H9 (cell line): Measurements from ENCODE around the gene DHRS1. TPM values are rescaled to one million over a fixed set of nuclear protein-coding genes. Genes with fewer than 3 reads are reported as not detected.

Experiments used
- DNase-seq: peaks from one replicate; pipeline ENCODE4 v3.0.0-alpha.2; 2017
- H2AFZ ChIP-seq: one replicate; pipeline ENCODE4 v1.6.1; 2013; ENCODE audit warnings: mild to moderate bottlenecking, low read length, control low read depth, moderate library complexity
- H2AK5ac ChIP-seq: 2 replicates; pipeline ENCODE4 v1.6.1; 2013; ENCODE audit warnings: low read length, control low read depth, mixed read lengths; ENCODE audit not compliant: insufficient read length
- H2BK120ac ChIP-seq: one replicate; pipeline ENCODE4 v1.6.1; 2013; ENCODE audit warnings: low read depth, mild to moderate bottlenecking, low read length, control low read depth, inconsistent platforms; ENCODE audit not compliant: poor library complexity, severe bottlenecking
- H2BK12ac ChIP-seq: 2 replicates; pipeline ENCODE4 v1.6.1; 2013; ENCODE audit warnings: low read length, control low read depth, mixed read lengths, low read depth; ENCODE audit not compliant: insufficient read length
- H2BK15ac ChIP-seq: 2 replicates; pipeline ENCODE4 v1.6.1; 2013; ENCODE audit warnings: low read depth, low read length, control low read depth
- H2BK20ac ChIP-seq: one replicate; pipeline ENCODE4 v1.6.1; 2013; ENCODE audit warnings: low read depth, mild to moderate bottlenecking, low read length, control low read depth, inconsistent platforms; ENCODE audit not compliant: poor library complexity, severe bottlenecking
- H2BK5ac ChIP-seq: 2 replicates; pipeline ENCODE4 v1.6.1; 2013; ENCODE audit warnings: low read length, control low read depth, mixed read lengths; ENCODE audit not compliant: insufficient read length
- H3K14ac ChIP-seq: 2 replicates; pipeline ENCODE4 v1.6.1; 2013; ENCODE audit warnings: low read length, control low read depth; ENCODE audit not compliant: insufficient read depth
- H3K18ac ChIP-seq: 2 replicates; pipeline ENCODE4 v1.6.1; 2013; ENCODE audit warnings: low read depth, mild to moderate bottlenecking, mixed read lengths, low read length, control low read depth; ENCODE audit not compliant: insufficient read length
- H3K23ac ChIP-seq: 2 replicates; pipeline ENCODE4 v1.6.1; 2013; ENCODE audit warnings: low read length, control low read depth, mixed read lengths, low read depth; ENCODE audit not compliant: insufficient read length
- H3K23me2 ChIP-seq: 2 replicates; pipeline ENCODE4 v1.6.1; 2013; ENCODE audit warnings: low read depth, mild to moderate bottlenecking, mixed read lengths, low read length, control low read depth; ENCODE audit not compliant: insufficient read length, poor library complexity, severe bottlenecking
- H3K27ac ChIP-seq: 2 replicates; pipeline ENCODE4 v1.5.1; 2013; ENCODE audit warnings: low read length, control low read depth, mixed read lengths, low read depth; ENCODE audit not compliant: insufficient read length
- H3K27me3 ChIP-seq: 2 replicates; pipeline ENCODE4 v1.6.1; 2013; ENCODE audit warnings: low read length, control low read depth, inconsistent platforms; ENCODE audit not compliant: insufficient read depth
- H3K4ac ChIP-seq: 2 replicates; pipeline ENCODE4 v1.6.1; 2013; ENCODE audit warnings: low read depth, mild to moderate bottlenecking, control low read depth, inconsistent platforms, low read length, moderate library complexity
- H3K4me1 ChIP-seq: 2 replicates; pipeline ENCODE4 v1.6.1; 2013; ENCODE audit warnings: low read length, control low read depth, inconsistent platforms; ENCODE audit not compliant: insufficient read depth
- H3K4me2 ChIP-seq: 2 replicates; pipeline ENCODE4 v1.6.1; 2013; ENCODE audit warnings: low read length, control low read depth, mixed read lengths; ENCODE audit not compliant: insufficient read length, insufficient read depth
- H3K56ac ChIP-seq: 2 replicates; pipeline ENCODE4 v1.6.1; 2013; ENCODE audit warnings: low read depth, mild to moderate bottlenecking, mixed read lengths, low read length, control low read depth; ENCODE audit not compliant: insufficient read length
- H3K79me1 ChIP-seq: 2 replicates; pipeline ENCODE4 v1.6.1; 2013; ENCODE audit warnings: low read depth, mild to moderate bottlenecking, moderate library complexity, low read length, control low read depth, inconsistent platforms; ENCODE audit not compliant: insufficient read depth, poor library complexity, severe bottlenecking
- H3K79me2 ChIP-seq: 2 replicates; pipeline ENCODE4 v1.6.1; 2013; ENCODE audit warnings: low read length, control low read depth, inconsistent platforms; ENCODE audit not compliant: insufficient read depth
- H3K9ac ChIP-seq: 2 replicates; pipeline ENCODE4 v1.6.1; 2013; ENCODE audit warnings: low read length, control low read depth, mixed read lengths; ENCODE audit not compliant: insufficient read length; ENCODE audit errors: extremely low read depth
- H3K9me3 ChIP-seq: one replicate; pipeline ENCODE4 v1.6.1; 2013; ENCODE audit warnings: low read depth, low read length, inconsistent platforms; ENCODE audit not compliant: control insufficient read depth
- H3T11ph ChIP-seq: one replicate; pipeline ENCODE4 v1.6.1; 2013; ENCODE audit warnings: mild to moderate bottlenecking, low read length, control low read depth, inconsistent platforms
- H4K20me1 ChIP-seq: one replicate; pipeline ENCODE4 v1.6.1; 2013; ENCODE audit not compliant: control insufficient read depth, insufficient read length, insufficient read depth
- H4K5ac ChIP-seq: 2 replicates; pipeline ENCODE4 v1.6.1; 2013; ENCODE audit warnings: low read depth, mild to moderate bottlenecking, mixed read lengths, low read length, control low read depth; ENCODE audit not compliant: insufficient read length
- H4K8ac ChIP-seq: replicated peaks from 2 replicates; pipeline ENCODE4 v1.6.1; 2013; ENCODE audit warnings: low read length, control low read depth, mixed read lengths, low read depth; ENCODE audit not compliant: insufficient read length
- H4K91ac ChIP-seq: 2 replicates; pipeline ENCODE4 v1.6.1; 2013; ENCODE audit warnings: low read depth, mild to moderate bottlenecking, moderate library complexity, mixed read lengths, low read length, control low read depth; ENCODE audit not compliant: insufficient read length
- H3K27ac Mint-ChIP-seq, 3 experiments: 2 replicates in 2 of 3; 3 replicates in 1 of 3; pipeline ENCODE4 v1.8.0; 2020 to 2021; ENCODE audit warnings: mixed read lengths in 3 of 3, mild to moderate bottlenecking in 1 of 3, moderate library complexity in 1 of 3
- H3K27me3 Mint-ChIP-seq: 2 replicates; pipeline ENCODE4 v1.8.0; 2021; ENCODE audit warnings: low read depth, mild to moderate bottlenecking, moderate library complexity, mixed read lengths
- H3K36me3 Mint-ChIP-seq, 3 experiments: 2 replicates in 2 of 3; 3 replicates in 1 of 3; pipeline ENCODE4 v1.8.0; 2020 to 2021; ENCODE audit warnings: low read depth in 3 of 3, mixed read lengths in 3 of 3; ENCODE audit not compliant: insufficient read depth in 1 of 3
- H3K4me1 Mint-ChIP-seq, 2 experiments: 2 replicates each; pipeline ENCODE4 v1.8.0; 2020; ENCODE audit warnings: mixed read lengths in 2 of 2
- H3K4me3 Mint-ChIP-seq, 2 experiments: 2 replicates in 1 of 2; 3 replicates in 1 of 2; pipeline ENCODE4 v1.8.0; 2020 to 2021; ENCODE audit warnings: mild to moderate bottlenecking in 2 of 2, mixed read lengths in 2 of 2, moderate library complexity in 1 of 2
- H3K9me3 Mint-ChIP-seq, 2 experiments: 2 replicates in 1 of 2; 3 replicates in 1 of 2; pipeline ENCODE4 v1.8.0; 2020; ENCODE audit warnings: mild to moderate bottlenecking in 2 of 2, mixed read lengths in 2 of 2, moderate library complexity in 1 of 2
- WGBS: extraction: QIAGEN DNeasy Blood & Tissue Kit; methylation state at CpG from one replicate; pipeline ENCODE4 v1.1.7; 2013; ENCODE audit warnings: missing lambda C conversion rate, low lambda C conversion rate, mixed read lengths; ENCODE audit not compliant: insufficient read length; ENCODE audit errors: extremely low coverage; 5-methylcytosine and 5-hydroxymethylcytosine counted together
- total RNA-seq: library from RNA; stranded (reverse); gene quantifications from 2 replicates; pipeline ENCODE4 v1.2.1, GENCODE V29; 2021
- TF ChIP-seq, protein P1 (sequence below): fragments of 200-600 bp; sonication (generic); conservative IDR thresholded peaks from 3 replicates; pipeline ENCODE4 v1.8.0; 2021; ENCODE audit warnings: antibody characterized with exemption, mild to moderate bottlenecking

DHRS1 gene
- total RNA-seq, 1 experiment from 2014 or later, result 19.1 TPM

DNA sequence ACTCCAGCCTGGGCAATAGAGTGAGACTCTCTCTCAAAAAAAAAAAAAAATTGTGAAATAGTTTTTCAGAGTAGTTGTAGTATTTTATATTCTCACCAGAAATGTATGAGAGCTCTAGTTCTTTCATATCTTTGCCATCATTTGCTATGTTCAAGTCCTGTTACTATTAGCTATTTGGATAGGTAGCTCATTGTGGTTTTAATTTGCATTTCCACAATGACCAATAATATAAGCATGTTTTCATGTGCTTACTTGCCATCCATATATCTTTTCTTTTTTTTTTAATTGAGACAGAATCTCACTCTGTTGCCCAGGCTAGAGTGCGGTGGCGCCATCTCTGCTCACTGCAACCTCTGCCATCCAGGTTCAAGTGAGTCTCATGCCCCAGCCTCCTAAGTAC lies 48.6 kb upstream of the DHRS1 start:
- H3K9me3 Mint-ChIP-seq, result no peaks in the 10 kb centered on the region
- no peak for DNase-seq
- no peak overlapping the region for H2BK120ac ChIP-seq
- H3K4me1 ChIP-seq, result no peaks in the 10 kb centered on the region
- no peak overlapping the region for H3K27ac Mint-ChIP-seq
- H3K23me2 ChIP-seq, result no peaks in the 10 kb centered on the region
- no peak overlapping the region for H3K18ac ChIP-seq
- H2BK15ac ChIP-seq, result no peak overlapping the region
- no peak overlapping the region for H3K27ac ChIP-seq
- H4K91ac ChIP-seq, result no peak overlapping the region
- H3K4me2 ChIP-seq, result no peak overlapping the region
- no peak overlapping the region for H2BK12ac ChIP-seq
- no peak overlapping the region for H2AK5ac ChIP-seq
- H4K5ac ChIP-seq, result no peak overlapping the region
- H3K23ac ChIP-seq, result no peak overlapping the region
- H3K4me1 Mint-ChIP-seq, result peaks cover 0 to 6% of the 10 kb centered on the region in 2 experiments; a peak in 2 of 4 replicates
- no peaks in the 10 kb centered on the region; the same call in 1 of the 2 replicates for H3K27me3 ChIP-seq
- no peak overlapping the region for H3T11ph ChIP-seq
- no peaks in the 10 kb centered on the region for H3K9me3 ChIP-seq
- H3K56ac ChIP-seq, result no peak overlapping the region
- H3K79me1 ChIP-seq, result no peaks in the 10 kb centered on the region
- H3K27me3 Mint-ChIP-seq, result peaks cover 86% of the 10 kb centered on the region
- H2BK20ac ChIP-seq, result no peak overlapping the region
- H2AFZ ChIP-seq, result no peak overlapping the region
- WGBS, result no CpG with 5 or more reads among the region's 2 CpGs
- no peaks in the 10 kb centered on the region for H4K20me1 ChIP-seq
- no peak overlapping the region for H3K14ac ChIP-seq
- no peak overlapping the region for H2BK5ac ChIP-seq
- H4K8ac ChIP-seq, result no peak overlapping the region
- no peak overlapping the region for H3K4ac ChIP-seq
- TF ChIP-seq, protein P1, sequence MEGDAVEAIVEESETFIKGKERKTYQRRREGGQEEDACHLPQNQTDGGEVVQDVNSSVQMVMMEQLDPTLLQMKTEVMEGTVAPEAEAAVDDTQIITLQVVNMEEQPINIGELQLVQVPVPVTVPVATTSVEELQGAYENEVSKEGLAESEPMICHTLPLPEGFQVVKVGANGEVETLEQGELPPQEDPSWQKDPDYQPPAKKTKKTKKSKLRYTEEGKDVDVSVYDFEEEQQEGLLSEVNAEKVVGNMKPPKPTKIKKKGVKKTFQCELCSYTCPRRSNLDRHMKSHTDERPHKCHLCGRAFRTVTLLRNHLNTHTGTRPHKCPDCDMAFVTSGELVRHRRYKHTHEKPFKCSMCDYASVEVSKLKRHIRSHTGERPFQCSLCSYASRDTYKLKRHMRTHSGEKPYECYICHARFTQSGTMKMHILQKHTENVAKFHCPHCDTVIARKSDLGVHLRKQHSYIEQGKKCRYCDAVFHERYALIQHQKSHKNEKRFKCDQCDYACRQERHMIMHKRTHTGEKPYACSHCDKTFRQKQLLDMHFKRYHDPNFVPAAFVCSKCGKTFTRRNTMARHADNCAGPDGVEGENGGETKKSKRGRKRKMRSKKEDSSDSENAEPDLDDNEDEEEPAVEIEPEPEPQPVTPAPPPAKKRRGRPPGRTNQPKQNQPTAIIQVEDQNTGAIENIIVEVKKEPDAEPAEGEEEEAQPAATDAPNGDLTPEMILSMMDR, result no peak
- no peaks in the 10 kb centered on the region for H3K79me2 ChIP-seq
- H3K4me3 Mint-ChIP-seq, result no peak overlapping the region
- no peak overlapping the region for H3K9ac ChIP-seq
- H3K36me3 Mint-ChIP-seq, result no peaks in the 10 kb centered on the region
